ENCODE results near the gene MOCOS. TPM values are rescaled to one million over a fixed set of nuclear protein-coding genes. Genes with fewer than 3 reads are reported as not detected.
A peak's percentile ranks its signal among the peaks of the same experiment; 100 is the strongest.

MOCOS gene
- total and polyA plus RNA-seq, 2 of the 8 experiments (the other 6 are each of a cell fraction or from before 2014, with no cell fraction given), result 4.7 to 5.8 TPM

GRCh38 chr18:36311026-36311570 is 123.8 kb downstream of the MOCOS start:
- no peak for DNase-seq (ENCODE audit: low read depth in 1 of 2, low spot score in 2 of 2)
- H3K27ac ChIP-seq (ENCODE audit: low read depth, low read length), result no peak overlapping the region
- no peak overlapping the region for H3K56ac ChIP-seq (replicated peaks; ENCODE audit: insufficient read length, low read depth, low read length)
- no peak overlapping the region for H2AK5ac ChIP-seq (ENCODE audit: low read depth, low read length)
- H3K79me2 ChIP-seq (ENCODE audit: control insufficient read depth in 1 of 2, insufficient read depth in 2 of 2, low read length in 2 of 2), result no peaks in the 10 kb centered on the region; a peak in 1 of 4 replicates
- no peak overlapping the region for H3K4ac ChIP-seq (replicated peaks; ENCODE audit: insufficient read length, low read depth, low read length)
- 93% methylated on average over 3 of the region's 5 CpGs; no CpG with 5 or more reads in 1 of the 2 experiments for WGBS, 2 experiments (ENCODE audit: extremely low coverage in 1 of 2, insufficient coverage in 1 of 2, insufficient read length in 1 of 2, insufficient replicate concordance in 2 of 2, low coverage in 1 of 2, low lambda C conversion rate in 2 of 2, missing lambda C conversion rate in 1 of 2)
- H4K8ac ChIP-seq (ENCODE audit: extremely low read depth, insufficient read depth, low read length), result no peak overlapping the region
- H4K20me1 ChIP-seq (replicated peaks in 1 of 2; ENCODE audit: control insufficient read depth in 1 of 2, insufficient read depth in 2 of 2, low read length in 2 of 2), result no peaks in the 10 kb centered on the region
- no peak overlapping the region for H2BK20ac ChIP-seq (ENCODE audit: low read length)
- no peak overlapping the region for H4K91ac ChIP-seq (replicated peaks; ENCODE audit: insufficient read length, low read length)
- FAIRE-seq, result no peak
- H2BK120ac ChIP-seq (replicated peaks; ENCODE audit: low read depth, low read length), result no peak overlapping the region
- no peak overlapping the region for H3K18ac ChIP-seq (ENCODE audit: extremely low read depth, low read length)
- no peaks in the 10 kb centered on the region for H3K36me3 ChIP-seq (ENCODE audit: control insufficient read depth in 2 of 4, insufficient read depth in 4 of 4, low read length in 3 of 4)
- ChIA-PET CTCF (ENCODE audit: partially characterized antibody) (interaction anchor here (1.6 kb wide), 1 partner anchor 24 kb away, joined by 5 read pairs; no protein-coding TSS in a partner anchor), POLR2A (ENCODE audit: partially characterized antibody) (interaction anchor here (0.6 kb wide), 1 partner anchor 88 kb away, joined by 3 read pairs; no protein-coding TSS in a partner anchor)
- H3K79me1 ChIP-seq (ENCODE audit: low read depth, low read length), result no peaks in the 10 kb centered on the region; the same call in 1 of the 2 replicates
- H2BK5ac ChIP-seq (ENCODE audit: low read depth, low read length), result no peak overlapping the region
- no peak overlapping the region for H3K9ac ChIP-seq (replicated peaks in 1 of 4; ENCODE audit: extremely low read depth in 1 of 4, low read depth in 3 of 4, low read length in 3 of 4)
- no peak overlapping the region for H2AFZ ChIP-seq (ENCODE audit: low read length)
- no peak overlapping the region for H2BK12ac ChIP-seq (ENCODE audit: low read depth, low read length)
- H3K4me1 ChIP-seq (replicated peaks in 1 of 4; ENCODE audit: control insufficient read depth in 3 of 4, insufficient read depth in 4 of 4, low read length in 3 of 4), result peaks cover 2 to 10% (median 5%) of the 10 kb centered on the region in 4 experiments; a peak in 6 of 7 replicates
- H2BK15ac ChIP-seq (ENCODE audit: low read length), result peak overlapping the region; percentile 62; the same call in 1 of the 2 replicates
- H4K5ac ChIP-seq (ENCODE audit: insufficient read length, low read depth, low read length), result no peak overlapping the region
- H3K23me2 ChIP-seq (ENCODE audit: low read depth, low read length), result no peaks in the 10 kb centered on the region
- no peak overlapping the region for H3K23ac ChIP-seq (ENCODE audit: insufficient read length)
- H3K9me3 ChIP-seq (ENCODE audit: insufficient read depth in 2 of 2, low read depth in 1 of 2, low read length in 1 of 2), result no peaks in the 10 kb centered on the region
- H3K14ac ChIP-seq (ENCODE audit: insufficient read length), result no peak overlapping the region
- no peak overlapping the region for H3K4me3 ChIP-seq (ENCODE audit: extremely low read depth in 1 of 4, insufficient read depth in 2 of 4, low read depth in 3 of 4, low read length in 4 of 4)
- no peak overlapping the region for H3K4me2 ChIP-seq (ENCODE audit: insufficient read depth in 1 of 2, low read depth in 2 of 2, low read length in 2 of 2)
- no peaks in the 10 kb centered on the region for H3K27me3 ChIP-seq (replicated peaks in 1 of 4; ENCODE audit: control insufficient read depth in 3 of 4, extremely low read depth in 1 of 4, insufficient read depth in 3 of 4, low read length in 3 of 4)
- no peak for TF ChIP-seq CBX5 (IDR thresholded peaks at IDR 0.05; ENCODE audit: low read depth, low read length)
- no peak for TF ChIP-seq PHF8 (conservative IDR thresholded peaks at IDR 0.05; ENCODE audit: low read depth, low read length)
- no peak for TF ChIP-seq SUZ12 (IDR thresholded peaks at IDR 0.05; ENCODE audit: low read length)
- TF ChIP-seq RAD21 (IDR thresholded peaks at IDR 0.05 in 1 of 2, conservative IDR thresholded peaks at IDR 0.05 in 1 of 2; ENCODE audit: low read depth in 2 of 2, low read length in 2 of 2), result no peak
- no peak for TF ChIP-seq USF2 (IDR thresholded peaks at IDR 0.05; ENCODE audit: low read length)
- no peak for TF ChIP-seq ATF3 (IDR thresholded peaks at IDR 0.05; ENCODE audit: insufficient read depth, low read depth, low read length)
- TF ChIP-seq NRF1 (IDR thresholded peaks at IDR 0.05; ENCODE audit: low read depth, low read length), result no peak
- no peak for TF ChIP-seq SP4 (IDR thresholded peaks at IDR 0.05; ENCODE audit: low read length)

Data from H1 (cell line).